Measurements from ENCODE around the gene CCDC30. TPM values are rescaled to one million over a fixed set of nuclear protein-coding genes. Genes with fewer than 3 reads are reported as not detected.

The CCDC30 gene
- total and polyA plus RNA-seq, 10 donors = 0.65 to 11.6 (median 3.7) TPM

DNA sequence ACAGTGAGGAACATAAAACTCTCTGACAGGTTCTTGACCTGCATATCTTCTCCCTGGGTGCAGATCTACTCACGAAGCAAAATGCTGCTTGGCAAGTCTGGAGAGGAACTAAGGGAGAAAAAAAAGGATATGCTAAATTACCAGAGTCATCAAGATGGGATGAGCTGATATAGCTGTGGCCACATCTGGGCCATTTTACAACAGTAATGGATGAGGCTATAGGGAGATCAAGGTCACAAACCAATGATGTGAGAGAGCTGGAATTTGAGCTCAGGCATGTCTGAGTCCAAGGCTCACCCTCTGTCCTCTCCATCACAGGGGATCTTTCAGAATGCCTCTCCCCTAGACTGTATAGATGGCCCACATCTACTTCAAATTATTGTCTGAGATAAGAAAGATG, 33.5 kb upstream of the CCDC30 start:
- 41 to 77% (median 54%) methylated on average over 1 of the region's 1 CpG for WGBS, 5 donors
- TF ChIP-seq, protein P1, sequence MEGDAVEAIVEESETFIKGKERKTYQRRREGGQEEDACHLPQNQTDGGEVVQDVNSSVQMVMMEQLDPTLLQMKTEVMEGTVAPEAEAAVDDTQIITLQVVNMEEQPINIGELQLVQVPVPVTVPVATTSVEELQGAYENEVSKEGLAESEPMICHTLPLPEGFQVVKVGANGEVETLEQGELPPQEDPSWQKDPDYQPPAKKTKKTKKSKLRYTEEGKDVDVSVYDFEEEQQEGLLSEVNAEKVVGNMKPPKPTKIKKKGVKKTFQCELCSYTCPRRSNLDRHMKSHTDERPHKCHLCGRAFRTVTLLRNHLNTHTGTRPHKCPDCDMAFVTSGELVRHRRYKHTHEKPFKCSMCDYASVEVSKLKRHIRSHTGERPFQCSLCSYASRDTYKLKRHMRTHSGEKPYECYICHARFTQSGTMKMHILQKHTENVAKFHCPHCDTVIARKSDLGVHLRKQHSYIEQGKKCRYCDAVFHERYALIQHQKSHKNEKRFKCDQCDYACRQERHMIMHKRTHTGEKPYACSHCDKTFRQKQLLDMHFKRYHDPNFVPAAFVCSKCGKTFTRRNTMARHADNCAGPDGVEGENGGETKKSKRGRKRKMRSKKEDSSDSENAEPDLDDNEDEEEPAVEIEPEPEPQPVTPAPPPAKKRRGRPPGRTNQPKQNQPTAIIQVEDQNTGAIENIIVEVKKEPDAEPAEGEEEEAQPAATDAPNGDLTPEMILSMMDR (IDR thresholded peaks at IDR 0.05 in 8 of 11, conservative IDR thresholded peaks at IDR 0.05 in 3 of 11) = no peak
- TF ChIP-seq POLR2AphosphoS5 (IDR thresholded peaks at IDR 0.05) = no peak
- TF ChIP-seq POLR2A (IDR thresholded peaks at IDR 0.05) = no peak
- H3K27me3 ChIP-seq (replicated peaks in 1 of 7) = no peaks in the 10 kb centered on the region
- H3K36me3 ChIP-seq = no peaks in the 10 kb centered on the region
- no peaks in the 10 kb centered on the region for H3K4me1 ChIP-seq
- H3K9me3 ChIP-seq = no peaks in the 10 kb centered on the region
- no peak overlapping the region for H3K27ac ChIP-seq
- H3K4me3 ChIP-seq = no peak overlapping the region
- intact Hi-C loops (cut with DNase I; ENCODE audit: low total_unique reads) = no loop called here
- DNase-seq = no peak

DNA sequence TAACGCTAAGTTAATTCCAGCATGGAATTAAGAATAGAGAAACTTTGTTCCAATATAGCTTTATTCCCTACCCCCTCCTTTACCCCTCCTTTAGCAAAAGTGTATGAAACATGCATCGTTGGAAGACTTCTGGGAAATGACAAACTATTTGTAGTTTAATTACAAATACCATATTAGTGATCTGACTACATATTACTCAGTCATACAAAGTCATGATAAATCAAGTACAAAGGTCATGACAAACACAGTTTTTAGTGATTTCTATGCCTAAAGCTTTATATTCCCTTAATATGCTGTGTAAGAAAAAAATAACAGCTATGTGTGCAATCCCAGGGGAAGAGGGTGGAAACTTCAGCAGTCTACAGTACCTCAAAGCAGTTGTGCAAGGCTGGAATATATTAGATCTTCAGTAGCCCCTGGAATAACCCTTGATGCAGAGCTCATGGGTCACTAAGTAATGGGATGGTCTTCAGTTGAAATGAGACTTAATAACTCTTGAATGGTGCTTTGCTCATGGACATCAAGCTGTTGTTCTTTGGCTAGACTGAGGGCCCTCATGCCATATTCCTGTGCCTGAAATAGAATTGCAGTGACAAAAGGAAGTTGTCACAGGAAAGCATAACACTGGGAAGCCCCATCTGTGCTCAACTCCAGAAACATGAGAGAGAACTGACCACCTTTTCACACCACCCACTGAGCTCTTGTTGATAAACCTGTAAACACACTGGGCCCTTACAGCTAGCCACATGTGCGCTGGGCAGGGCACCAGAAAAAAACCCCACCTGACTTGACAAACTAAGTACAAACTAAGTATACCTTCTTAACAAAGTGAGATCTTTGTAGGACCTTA, 32.6 kb upstream of the CCDC30 start:
- 84 to 95% (median 88%) methylated on average over 3 of the region's 3 CpGs for WGBS, 5 donors

DNA sequence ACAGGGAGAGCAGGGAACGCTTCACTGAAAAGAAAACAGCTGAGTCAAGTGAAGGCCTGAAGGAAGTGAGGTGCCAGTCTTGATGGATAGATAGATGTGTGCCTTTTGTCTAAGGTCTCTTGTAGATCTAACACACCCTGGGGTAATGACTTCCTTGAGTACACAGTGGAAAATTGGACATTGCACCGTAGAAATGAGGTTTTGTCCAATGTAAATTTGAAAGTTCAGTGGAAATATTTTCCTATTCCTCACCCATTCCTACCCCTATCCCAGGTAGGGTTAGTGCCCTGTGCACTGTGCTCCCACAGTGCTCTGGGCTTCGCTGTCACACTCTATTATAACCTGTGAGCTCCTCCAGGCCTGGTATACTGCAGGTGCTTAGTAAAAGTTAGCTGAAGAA, 31.6 kb upstream of the CCDC30 start:
- WGBS, 5 donors = 74 to 86% (median 84%) methylated on average over 3 of the region's 3 CpGs
- no peak overlapping the region for H3K4me3 ChIP-seq
- no peaks in the 10 kb centered on the region for H3K9me3 ChIP-seq
- TF ChIP-seq POLR2AphosphoS5 (IDR thresholded peaks at IDR 0.05) = no peak
- no peak for TF ChIP-seq POLR2A (IDR thresholded peaks at IDR 0.05)
- TF ChIP-seq, protein P1 (IDR thresholded peaks at IDR 0.05 in 8 of 11, conservative IDR thresholded peaks at IDR 0.05 in 3 of 11) = no peak
- intact Hi-C loops (cut with DNase I; ENCODE audit: low total_unique reads) = no loop called here
- no peak overlapping the region for H3K27ac ChIP-seq
- no peaks in the 10 kb centered on the region for H3K36me3 ChIP-seq
- H3K27me3 ChIP-seq (replicated peaks in 1 of 7) = no peaks in the 10 kb centered on the region
- H3K4me1 ChIP-seq = no peaks in the 10 kb centered on the region
- DNase-seq = no peak

More for the DNA sequence above, 32.6 kb upstream of the CCDC30 start:
- DNase-seq = no peak
- Histone ChIP-seq H3K36me3 (no peaks in the 10 kb centered on the region), H3K4me1 (no peaks in the 10 kb centered on the region), H3K4me3 (no peak overlapping the region), H3K27ac (no peak overlapping the region), H3K9me3 (no peaks in the 10 kb centered on the region), H3K27me3 (replicated peaks in 1 of 7) (no peaks in the 10 kb centered on the region)
- intact Hi-C loops (cut with DNase I; ENCODE audit: low total_unique reads) = no loop called here
- TF ChIP-seq POLR2A (IDR thresholded peaks at IDR 0.05) (no peak), POLR2AphosphoS5 (IDR thresholded peaks at IDR 0.05) (no peak)
- TF ChIP-seq, protein P1 (IDR thresholded peaks at IDR 0.05 in 8 of 11, conservative IDR thresholded peaks at IDR 0.05 in 3 of 11) = no peak

DNA sequence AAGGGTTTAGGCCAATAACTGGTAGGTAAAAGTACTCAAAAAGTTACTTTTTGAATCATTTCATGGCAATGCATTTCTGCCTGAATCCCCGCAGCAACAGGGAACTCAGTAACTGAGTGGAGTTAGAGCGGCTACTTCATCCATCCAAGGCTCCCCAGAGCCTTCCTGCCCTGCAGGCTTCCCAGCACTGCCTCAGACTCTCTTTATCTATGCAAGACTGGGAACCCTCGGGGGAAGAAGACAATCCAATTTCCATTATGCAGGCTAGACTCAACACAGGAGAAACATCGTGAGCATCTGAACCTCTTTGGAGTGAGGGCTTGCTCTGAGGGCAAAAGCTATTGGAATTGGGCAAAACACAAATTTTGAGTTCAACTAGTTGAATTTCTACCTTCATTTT, 30.4 kb upstream of the CCDC30 start:
- TF ChIP-seq, protein P1 (IDR thresholded peaks at IDR 0.05 in 8 of 11, conservative IDR thresholded peaks at IDR 0.05 in 3 of 11) = no peak
- TF ChIP-seq POLR2A (IDR thresholded peaks at IDR 0.05) (no peak), POLR2AphosphoS5 (IDR thresholded peaks at IDR 0.05) (no peak)
- H3K36me3 ChIP-seq = no peaks in the 10 kb centered on the region

More for the DNA sequence above, 30.4 kb upstream of the CCDC30 start:
- H3K27ac ChIP-seq = no peak overlapping the region
- intact Hi-C loops (cut with DNase I; ENCODE audit: low total_unique reads) = no loop called here
- no peak for DNase-seq
- 88 to 98% (median 94%) methylated on average over 4 of the region's 4 CpGs for WGBS, 5 donors
- no peaks in the 10 kb centered on the region for H3K27me3 ChIP-seq (replicated peaks in 1 of 7)
- H3K9me3 ChIP-seq = no peaks in the 10 kb centered on the region
- no peaks in the 10 kb centered on the region for H3K4me1 ChIP-seq
- no peak overlapping the region for H3K4me3 ChIP-seq
